Neural progenitor cell (in vitro differentiated cells): ENCODE data around the gene MAP7D3. TPM values are rescaled to one million over a fixed set of nuclear protein-coding genes. Genes with fewer than 3 reads are reported as not detected.

Source experiments
- DNase-seq: peaks from one replicate; pipeline ENCODE4 v3.0.0-alpha.2; 2016; ENCODE audit warnings: low spot score
- H2AFZ ChIP-seq: fragments of 200-600 bp; sonication (generic); replicated peaks from 2 replicates; pipeline ENCODE4 v1.6.1; 2016; ENCODE audit warnings: antibody characterized with exemption
- H3F3A ChIP-seq: fragments of 200-600 bp; sonication (generic); 2 replicates; pipeline ENCODE4 v1.6.1; 2016; ENCODE audit warnings: antibody characterized with exemption, low read depth
- H3K27ac ChIP-seq: fragments of 200-600 bp; sonication (generic); 2 replicates; pipeline ENCODE4 v1.5.1; 2016; ENCODE audit warnings: mild to moderate bottlenecking
- H3K27me3 ChIP-seq: fragments of 200-600 bp; sonication (generic); 2 replicates; pipeline ENCODE4 v1.6.1; 2016; ENCODE audit warnings: mild to moderate bottlenecking, moderate library complexity
- H3K36me3 ChIP-seq: fragments of 200-600 bp; sonication (generic); 2 replicates; pipeline ENCODE4 v1.5.1; 2016
- H3K4me1 ChIP-seq: fragments of 200-600 bp; sonication (generic); 2 replicates; pipeline ENCODE4 v1.6.1; 2016; ENCODE audit warnings: mixed run types
- H3K4me2 ChIP-seq: fragments of 200-600 bp; sonication (generic); 2 replicates; pipeline ENCODE4 v1.6.1; 2016
- H3K4me3 ChIP-seq: fragments of 200-600 bp; sonication (generic); 2 replicates; pipeline ENCODE4 v1.5.1; 2016
- H3K79me2 ChIP-seq: fragments of 200-600 bp; sonication (generic); 2 replicates; pipeline ENCODE4 v1.6.1; 2016; ENCODE audit warnings: low read depth
- H3K9ac ChIP-seq: fragments of 200-600 bp; sonication (generic); 2 replicates; pipeline ENCODE4 v1.6.1; 2016
- H3K9me3 ChIP-seq: fragments of 200-600 bp; sonication (generic); 2 replicates; pipeline ENCODE4 v1.5.1; 2016; ENCODE audit warnings: low read depth
- H4K20me1 ChIP-seq: fragments of 200-600 bp; sonication (generic); 2 replicates; pipeline ENCODE4 v1.6.1; 2016; ENCODE audit warnings: low read depth
- H3K27ac Mint-ChIP-seq: 3 replicates; pipeline ENCODE4 v1.8.0; 2021; ENCODE audit warnings: mixed read lengths
- H3K27me3 Mint-ChIP-seq: 2 replicates; pipeline ENCODE4 v1.8.0; 2022; ENCODE audit warnings: low read depth, mild to moderate bottlenecking, inconsistent platforms, moderate library complexity, mixed read lengths; ENCODE audit not compliant: insufficient read depth
- H3K36me3 Mint-ChIP-seq: 3 replicates; pipeline ENCODE4 v1.8.0; 2021; ENCODE audit warnings: mixed read lengths
- H3K4me1 Mint-ChIP-seq: 3 replicates; pipeline ENCODE4 v1.8.0; 2021; ENCODE audit warnings: mixed read lengths
- H3K4me3 Mint-ChIP-seq: 3 replicates; pipeline ENCODE4 v1.8.0; 2021; ENCODE audit warnings: mild to moderate bottlenecking, moderate library complexity, mixed read lengths
- H3K9me3 Mint-ChIP-seq: 3 replicates; pipeline ENCODE4 v1.8.0; 2020; ENCODE audit warnings: mixed read lengths
- CTCF ChIP-seq: fragments of 200-600 bp; sonication (generic); IDR thresholded peaks from 2 replicates; pipeline ENCODE4 v1.5.1; 2017; ENCODE audit warnings: antibody characterized with exemption, mild to moderate bottlenecking
- EZH2 ChIP-seq: fragments of 200-600 bp; sonication (generic); IDR thresholded peaks from 2 replicates; pipeline ENCODE4 v1.6.1; 2017; ENCODE audit warnings: antibody characterized with exemption, mild to moderate bottlenecking, moderate library complexity
- EZH2phosphoT487 ChIP-seq: fragments of 200-600 bp; sonication (generic); IDR thresholded peaks from 2 replicates; pipeline ENCODE4 v1.6.1; 2017; ENCODE audit warnings: antibody characterized with exemption
- total RNA-seq: library from RNA; depleted of rRNA; stranded (reverse); fragments of >200 nt; gene quantifications from 2 replicates; pipeline ENCODE4 v1.2.3, GENCODE V29; 2015; ENCODE audit warnings: low replicate concordance

Gene MAP7D3
- total RNA-seq, 1 donor from 2014 or later, result 27.1 TPM

- H3K79me2 ChIP-seq, result no peaks in the 10 kb centered on the region
- DNase-seq, result no peak
- H3K27me3 ChIP-seq, result no peaks in the 10 kb centered on the region
- peaks cover 4% of the 10 kb centered on the region for H3K4me1 ChIP-seq
- H3K27ac ChIP-seq, result no peak overlapping the region
- Mint-ChIP-seq H3K9me3 (no peaks in the 10 kb centered on the region), H3K27ac (no peak overlapping the region), H3K4me1 (peaks cover 12% of the 10 kb centered on the region), H3K4me3 (no peak overlapping the region), H3K36me3 (no peaks in the 10 kb centered on the region), H3K27me3 (peaks cover 2% of the 10 kb centered on the region)
- H3K36me3 ChIP-seq, result no peaks in the 10 kb centered on the region
- no peaks in the 10 kb centered on the region for H3F3A ChIP-seq
- no peak overlapping the region for H3K4me3 ChIP-seq
- no peaks in the 10 kb centered on the region for H3K9me3 ChIP-seq
- no peak for TF ChIP-seq CTCF
- no peak for TF ChIP-seq EZH2
- no peak for TF ChIP-seq EZH2phosphoT487
- no peak overlapping the region for H3K9ac ChIP-seq
- H2AFZ ChIP-seq, result no peak overlapping the region
- no peak overlapping the region for H3K4me2 ChIP-seq
- no peaks in the 10 kb centered on the region for H4K20me1 ChIP-seq
Measured at GRCh38 chrX:136186023-136186413, 65.2 kb downstream of the MAP7D3 start.

DNA sequence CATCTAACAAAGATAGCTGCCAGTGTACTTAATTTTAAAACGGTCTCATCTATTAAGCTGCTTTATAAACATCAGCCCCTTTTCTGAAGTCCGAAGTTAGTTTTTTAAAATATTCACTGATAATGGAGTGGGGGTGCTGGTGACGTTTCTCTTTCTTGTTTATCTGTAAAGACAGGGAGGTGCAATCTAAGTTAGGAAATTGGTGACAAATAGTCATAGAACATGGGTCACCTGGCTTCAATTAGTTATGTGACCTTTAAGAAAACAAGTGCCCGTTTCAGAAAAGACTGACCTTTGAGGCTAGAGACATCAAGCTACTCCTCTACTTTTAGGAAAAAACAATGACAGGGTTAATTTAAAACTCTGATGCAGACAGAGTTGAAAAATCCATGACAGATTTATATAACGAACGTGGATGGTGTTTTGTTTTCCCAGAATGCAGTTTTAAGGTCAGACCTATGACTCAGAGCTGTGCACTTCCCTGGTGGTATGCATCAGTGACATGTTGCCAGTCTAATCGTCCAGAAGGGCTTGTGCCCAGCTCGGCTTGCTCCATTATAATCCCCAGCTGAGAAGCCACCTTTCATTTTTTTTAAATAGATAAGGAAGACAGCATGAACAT, 65.7 kb downstream of the MAP7D3 start:
- H3K36me3 ChIP-seq, result no peaks in the 10 kb centered on the region
- H3K4me2 ChIP-seq, result no peak overlapping the region
- peaks cover 4% of the 10 kb centered on the region for H3K4me1 ChIP-seq
- H4K20me1 ChIP-seq, result no peaks in the 10 kb centered on the region
- no peaks in the 10 kb centered on the region for H3K9me3 Mint-ChIP-seq
- TF ChIP-seq EZH2phosphoT487, result no peak
- no peak for TF ChIP-seq EZH2
- TF ChIP-seq CTCF, result no peak
- no peak overlapping the region for H3K4me3 ChIP-seq
- H2AFZ ChIP-seq, result no peak overlapping the region
- H3K79me2 ChIP-seq, result no peaks in the 10 kb centered on the region
- no peaks in the 10 kb centered on the region for H3F3A ChIP-seq
- H3K27ac Mint-ChIP-seq, result no peak overlapping the region
- no peaks in the 10 kb centered on the region for H3K36me3 Mint-ChIP-seq
- H3K27ac ChIP-seq, result no peak overlapping the region
- H3K9me3 ChIP-seq, result no peaks in the 10 kb centered on the region
- H3K9ac ChIP-seq, result no peak overlapping the region
- DNase-seq, result no peak
- H3K4me1 Mint-ChIP-seq, result peaks cover 12% of the 10 kb centered on the region
- H3K27me3 Mint-ChIP-seq, result peaks cover 2% of the 10 kb centered on the region
- H3K27me3 ChIP-seq, result no peaks in the 10 kb centered on the region
- no peak overlapping the region for H3K4me3 Mint-ChIP-seq

DNA sequence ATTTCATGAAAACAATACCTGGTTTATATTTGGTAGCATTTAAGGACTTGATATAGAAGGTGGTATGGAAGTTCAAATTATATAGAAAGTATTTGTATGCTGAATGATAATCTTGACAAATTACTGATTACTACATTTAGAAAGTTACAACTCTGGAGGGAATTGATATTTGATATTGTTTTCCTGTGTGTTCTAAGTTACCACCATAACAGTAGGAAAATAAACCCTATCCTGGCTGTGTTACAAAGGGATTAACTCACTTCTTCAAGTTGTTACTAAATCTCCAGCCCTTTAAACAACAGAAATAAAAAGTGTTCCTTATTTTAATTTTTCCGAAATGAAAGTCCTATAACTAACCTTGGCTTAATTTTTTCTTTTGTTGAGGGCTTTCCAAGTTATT, 67.3 kb downstream of the MAP7D3 start:
- no peak overlapping the region for H3K9ac ChIP-seq
- TF ChIP-seq EZH2, result no peak
- no peak for TF ChIP-seq EZH2phosphoT487
- TF ChIP-seq CTCF, result no peak
- no peak overlapping the region for H3K27ac ChIP-seq
- Mint-ChIP-seq H3K4me3 (no peak overlapping the region), H3K9me3 (no peaks in the 10 kb centered on the region), H3K27ac (no peak overlapping the region), H3K36me3 (peaks cover 4% of the 10 kb centered on the region), H3K4me1 (peaks cover 14% of the 10 kb centered on the region), H3K27me3 (peaks cover 2% of the 10 kb centered on the region)
- DNase-seq, result no peak
- H3K9me3 ChIP-seq, result peaks cover 5% of the 10 kb centered on the region
- no peak overlapping the region for H3K4me2 ChIP-seq
- no peak overlapping the region for H2AFZ ChIP-seq
- no peaks in the 10 kb centered on the region for H3K79me2 ChIP-seq
- H3K27me3 ChIP-seq, result no peaks in the 10 kb centered on the region
- peaks cover 4% of the 10 kb centered on the region for H3K4me1 ChIP-seq
- H3K4me3 ChIP-seq, result no peak overlapping the region
- no peaks in the 10 kb centered on the region for H3K36me3 ChIP-seq
- no peaks in the 10 kb centered on the region for H4K20me1 ChIP-seq
- no peaks in the 10 kb centered on the region for H3F3A ChIP-seq
